Midbrain (tissue), 1 donor: ENCODE results near the gene DNMT3A.

ENCODE experiments used
- DNase-seq: peaks from one replicate; lab custom pipeline; 2025; lab: John Stamatoyannopoulos, UW

The DNMT3A gene

GRCh38 chr2:25305775-25306174 is 36.0 kb downstream of the DNMT3A start:
- peak; percentile 75 for DNase-seq

DNA sequence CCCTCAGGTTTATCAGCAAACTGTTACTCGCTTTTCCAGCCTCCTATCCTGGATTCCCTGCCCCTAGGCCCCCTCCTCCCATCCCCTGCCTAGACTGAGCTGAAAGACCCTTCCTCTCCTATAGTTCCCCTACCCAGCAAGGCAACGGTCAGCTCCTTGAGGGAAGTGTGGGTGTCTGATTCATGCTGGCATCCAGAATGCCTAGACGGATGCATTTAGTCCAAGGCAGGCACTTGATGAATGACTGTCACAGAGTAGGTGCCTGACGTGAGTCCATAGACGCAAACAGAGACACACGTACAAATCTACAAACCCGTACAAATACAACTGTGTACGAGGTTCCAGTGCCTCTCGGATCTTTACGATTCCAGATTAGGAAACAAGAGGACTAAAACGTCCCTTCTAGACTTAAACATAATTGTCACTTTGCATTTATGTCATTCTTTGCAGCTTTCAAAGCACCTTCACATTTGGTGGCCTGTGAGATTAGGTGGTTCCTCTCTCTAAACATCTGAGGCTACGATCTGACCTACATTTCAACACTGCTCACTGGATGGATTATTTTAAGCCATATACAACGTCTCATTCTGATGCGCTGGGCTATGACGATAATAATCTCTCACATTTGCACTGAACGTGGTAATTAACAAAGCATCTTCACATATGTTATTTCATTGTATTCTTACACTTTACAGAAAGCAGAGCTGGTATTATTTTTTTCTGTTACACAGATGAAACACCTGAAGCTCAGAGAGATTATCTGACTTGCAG is 36.7 kb downstream of the DNMT3A start:
- DNase-seq, result no peak

- DNase-seq, result no peak
Observed at GRCh38 chr2:25304321-25304720, 37.4 kb downstream of the DNMT3A start.

GRCh38 chr2:25303633-25304236 is 38.0 kb downstream of the DNMT3A start:
- DNase-seq, result no peak

DNA sequence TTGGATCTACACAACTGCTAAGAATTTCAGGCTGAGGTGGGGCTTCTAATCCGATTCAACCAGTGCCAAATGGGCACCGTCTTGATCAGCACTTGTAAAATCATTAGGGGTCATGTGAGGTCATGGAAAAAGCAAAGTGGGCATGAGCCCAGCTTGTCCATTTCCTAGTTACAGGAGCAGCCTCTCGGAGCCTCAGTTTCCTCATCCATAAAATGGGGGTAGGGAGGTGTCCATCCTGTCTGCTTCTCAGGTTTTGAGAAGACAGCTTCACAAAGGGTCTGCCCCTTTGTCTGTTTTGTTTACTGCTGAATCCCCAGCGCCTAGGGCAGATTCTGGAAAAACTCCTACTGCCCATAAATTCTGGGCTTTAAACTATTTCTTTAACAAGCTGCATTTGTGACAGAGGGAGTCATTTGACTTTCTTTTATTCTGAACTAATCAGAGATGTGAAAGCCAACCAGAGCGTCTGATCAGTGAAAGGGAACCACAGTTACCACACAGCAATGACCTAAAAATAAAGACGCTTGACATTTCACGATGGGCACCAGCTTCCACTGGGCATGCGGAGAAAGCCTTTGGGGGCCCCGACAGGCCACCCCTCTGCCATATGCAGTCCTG is 38.9 kb downstream of the DNMT3A start:
- no peak for DNase-seq

DNA sequence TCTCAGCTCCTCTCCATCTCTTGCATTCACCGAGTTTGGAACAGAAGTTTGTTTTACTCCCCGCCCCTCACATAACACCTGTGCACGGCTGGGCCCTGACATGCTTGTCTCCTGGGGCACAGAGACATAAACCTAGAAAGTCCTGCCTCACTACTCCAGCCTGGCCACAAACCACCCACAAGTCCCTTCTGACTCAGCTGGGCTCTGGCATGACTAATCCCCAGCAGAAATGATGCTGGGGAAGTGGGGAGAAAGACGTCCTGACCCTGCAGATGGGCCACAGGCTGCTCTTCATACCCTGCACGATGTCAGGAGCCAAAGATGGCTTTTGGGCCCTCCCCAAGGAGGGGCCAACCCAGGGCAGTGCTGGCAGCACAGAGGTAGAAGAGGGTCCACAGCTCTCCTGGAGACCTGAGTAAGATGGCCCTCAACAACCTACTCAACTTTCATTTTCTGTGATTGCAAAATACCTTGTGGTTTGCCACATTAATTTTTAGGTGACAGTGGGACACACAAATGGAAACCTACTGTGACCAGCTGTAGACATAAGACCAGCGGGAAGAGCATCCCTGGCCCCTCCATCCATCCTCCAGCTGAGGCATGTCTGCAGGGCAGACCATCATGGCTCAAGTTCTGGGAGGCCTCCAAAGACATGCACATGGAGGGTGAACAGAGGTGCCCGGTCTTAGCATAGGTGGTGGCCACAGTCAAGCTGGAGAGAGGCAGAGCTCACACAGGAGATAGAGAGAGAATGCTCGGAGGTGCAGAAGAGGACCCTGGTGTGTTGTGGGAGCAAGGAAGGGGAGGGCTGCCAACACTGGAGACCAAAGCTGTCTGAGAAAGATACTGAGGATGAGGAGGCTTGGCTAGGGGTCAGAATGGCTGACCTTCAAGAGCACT is 40.0 kb downstream of the DNMT3A start:
- no peak for DNase-seq

GRCh38 chr2:25300001-25300400 is 41.7 kb downstream of the DNMT3A start:
- no peak for DNase-seq

GRCh38 chr2:25298776-25299431 is 42.8 kb downstream of the DNMT3A start:
- DNase-seq, result no peak

- DNase-seq, result no peak
Observed at GRCh38 chr2:25297738-25298137, 44.0 kb downstream of the DNMT3A start.

- no peak for DNase-seq
Observed at GRCh38 chr2:25295621-25296020, 46.1 kb downstream of the DNMT3A start.

DNA sequence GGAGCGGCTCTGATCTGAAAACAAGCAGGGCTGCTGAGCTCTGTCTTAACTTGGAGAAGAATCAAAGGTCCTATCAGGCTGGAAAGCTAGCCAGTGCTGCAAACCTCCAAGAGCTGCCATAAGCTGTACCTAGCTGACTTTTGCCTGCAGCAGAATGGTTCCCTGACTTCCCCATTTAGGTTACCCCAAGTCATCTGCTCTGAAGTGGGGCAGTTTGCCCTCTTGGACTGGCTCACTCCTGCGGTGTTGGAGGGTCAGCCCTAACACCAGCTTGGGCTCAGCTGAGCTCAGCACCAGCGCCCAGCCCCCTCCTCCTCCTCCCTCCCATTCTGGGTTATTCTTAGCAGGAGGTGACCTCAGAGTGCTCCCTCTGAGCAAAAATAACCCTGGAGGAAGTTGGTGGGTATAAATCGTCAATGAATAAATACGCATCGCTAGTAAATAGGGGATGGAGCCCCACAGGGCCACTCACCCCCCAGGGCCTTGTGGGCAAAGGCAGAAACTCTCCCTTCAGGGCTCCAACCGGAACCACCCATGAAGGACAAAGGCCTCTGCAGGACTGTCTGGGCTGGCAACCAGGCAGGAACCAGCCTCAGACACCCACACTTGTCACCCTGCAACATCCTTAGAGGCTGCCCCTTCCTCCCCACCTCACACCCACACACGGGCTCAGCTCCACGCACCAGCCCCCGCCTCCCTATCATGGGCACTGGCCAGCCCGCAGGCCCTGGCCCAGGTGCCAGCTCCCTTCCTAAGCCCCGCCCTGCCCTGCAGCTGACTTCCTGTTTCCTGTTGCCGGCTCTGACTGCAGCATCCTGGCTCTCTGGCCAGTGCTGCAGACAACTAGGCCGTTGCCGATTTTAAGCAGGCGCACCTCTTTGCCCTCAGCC is 46.9 kb downstream of the DNMT3A start:
- DNase-seq, result peak; percentile 73

- no peak for DNase-seq
Observed at GRCh38 chr2:25293958-25294562, 47.7 kb downstream of the DNMT3A start.

DNA sequence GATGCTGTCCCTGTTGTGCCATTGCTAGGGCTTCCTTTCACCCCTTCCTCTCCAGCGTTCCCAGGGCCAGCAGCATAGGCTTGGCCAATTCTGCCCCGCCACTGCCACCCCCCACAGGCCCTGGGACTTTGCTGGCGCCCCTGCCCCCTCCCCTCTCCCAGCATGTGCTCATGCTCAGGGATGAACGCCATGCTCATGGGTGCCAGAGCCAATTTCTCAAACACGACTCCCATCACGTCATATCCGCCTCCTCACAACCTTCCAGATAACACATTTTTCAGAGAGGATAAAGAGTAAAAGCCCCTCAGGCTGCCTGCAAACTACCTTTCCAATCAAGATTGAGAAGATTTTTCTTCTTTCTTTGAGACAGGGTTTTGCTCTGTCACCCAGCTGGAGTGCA is 48.6 kb downstream of the DNMT3A start:
- DNase-seq, result no peak

- no peak for DNase-seq
Observed at GRCh38 chr2:25292408-25292807, 49.3 kb downstream of the DNMT3A start.

DNA sequence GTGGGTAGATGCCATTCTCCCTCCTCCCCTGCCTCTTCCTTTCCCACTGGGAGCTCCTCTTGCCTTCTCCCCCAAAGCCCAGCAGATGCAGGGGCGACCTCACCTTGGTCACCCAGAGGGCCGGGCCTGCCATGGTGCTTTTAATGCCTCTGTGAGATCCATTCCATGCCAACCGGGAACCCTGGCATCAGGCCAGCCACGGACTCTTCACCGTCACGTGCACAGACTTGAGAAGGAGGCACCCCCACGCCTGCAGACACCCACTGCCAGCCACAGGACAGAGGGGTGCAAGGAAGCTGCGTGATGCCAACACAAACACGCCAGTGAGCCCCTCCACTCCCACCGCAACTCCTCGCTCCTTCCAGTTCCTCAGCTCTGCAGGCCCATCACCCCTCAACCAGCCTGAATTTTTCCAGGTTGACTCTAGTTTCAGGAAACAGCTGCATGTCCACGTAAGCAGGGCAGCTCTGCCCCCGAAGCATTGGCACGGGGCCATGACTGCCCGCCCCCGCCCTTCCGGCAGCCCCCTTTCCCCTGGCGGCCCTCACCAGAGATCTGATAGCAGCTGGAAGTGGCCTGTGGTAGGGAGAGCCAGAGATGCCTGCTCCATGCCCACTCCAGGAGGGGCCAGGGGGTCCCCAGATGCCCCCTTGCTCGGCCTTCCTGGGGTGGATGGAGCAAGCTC is 50.8 kb downstream of the DNMT3A start:
- DNase-seq, result no peak

DNA sequence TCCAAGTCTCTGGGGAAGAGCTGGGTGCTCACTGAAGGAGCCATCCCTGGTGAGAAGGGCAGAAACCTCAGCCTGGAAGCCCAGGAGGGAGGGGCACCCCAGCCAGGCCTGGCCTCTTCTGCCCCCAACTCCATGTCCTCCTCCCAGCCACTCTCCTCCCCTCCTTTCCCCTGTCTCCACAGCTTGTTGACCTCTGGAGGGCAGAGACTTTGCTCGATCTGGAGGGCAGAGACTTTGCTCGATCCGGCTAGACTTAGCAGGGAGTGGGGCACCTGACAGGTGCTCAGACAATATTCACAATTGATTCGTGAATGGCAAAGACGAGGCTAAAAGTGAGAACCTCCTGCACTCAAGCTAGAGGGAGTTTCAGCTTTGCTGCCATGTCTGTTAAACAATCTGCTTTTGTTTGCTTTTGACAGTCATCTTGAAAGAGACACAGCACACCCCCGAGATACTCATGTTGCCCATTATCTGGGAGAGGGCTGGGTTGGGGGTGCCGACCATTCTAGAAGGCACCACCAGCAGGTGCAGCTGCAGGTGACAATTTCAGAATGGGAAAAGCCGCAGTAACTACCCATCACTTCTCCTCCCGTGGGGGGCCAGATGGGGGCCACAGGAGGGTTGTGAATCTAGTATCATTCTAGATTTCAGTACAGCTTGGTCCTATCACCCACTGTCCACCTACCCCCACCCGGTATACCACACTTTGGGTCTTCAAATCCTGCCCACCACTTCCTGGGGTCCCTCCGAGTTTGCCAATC is 54.8 kb downstream of the DNMT3A start:
- DNase-seq, result no peak

- no peak for DNase-seq
Observed at GRCh38 chr2:25286025-25286400, 55.7 kb downstream of the DNMT3A start.

- DNase-seq, result no peak
Observed at GRCh38 chr2:25285265-25286024, 56.3 kb downstream of the DNMT3A start.
